Vagina (tissue), 2 donors: ENCODE measurements around the gene LDLRAD3. TPM values are rescaled to one million over a fixed set of nuclear protein-coding genes. Genes with fewer than 3 reads are reported as not detected.

Source experiments
- DNase-seq, 2 donors: peaks; one replicate each; pipeline ENCODE4 v3.0.0-alpha.2; 2017; ENCODE audit errors: extremely low spot score in 2 of 2
- H3K27ac ChIP-seq: fragments of 200-600 bp; sonication (generic); one replicate; pipeline ENCODE4 v1.5.1; 2019
- H3K27me3 ChIP-seq: fragments of 200-600 bp; sonication (generic); one replicate; pipeline ENCODE4 v1.5.1; 2019
- H3K36me3 ChIP-seq, 2 donors: fragments of 200-600 bp; sonication (generic); one replicate each; pipeline ENCODE4 v1.5.1; 2017 to 2019
- H3K4me1 ChIP-seq: fragments of 200-600 bp; sonication (generic); one replicate; pipeline ENCODE4 v1.5.1; 2019
- H3K4me3 ChIP-seq, 2 donors: fragments of 200-600 bp; sonication (generic); 1 replicate in 1 of 2; 2 replicates in 1 of 2; pipeline ENCODE4 v1.5.1; 2016 to 2019
- H3K9me3 ChIP-seq: fragments of 200-600 bp; sonication (generic); one replicate; pipeline ENCODE4 v1.5.1; 2019
- CTCF ChIP-seq, 3 experiments: fragments of 450-650 bp in 2 of 3; fragments of 200-600 bp in 1 of 3; sonication (generic) in 1 of 3; IDR thresholded peaks; one replicate each; pipeline ENCODE4 v1.5.1; 2017 to 2019; ENCODE audit warnings: antibody characterized with exemption in 3 of 3, mild to moderate bottlenecking in 2 of 3, moderate library complexity in 2 of 3
- POLR2A ChIP-seq, 2 donors: fragments of 450-650 bp; IDR thresholded peaks; one replicate each; pipeline ENCODE4 v1.6.1; 2017; ENCODE audit warnings: antibody characterized with exemption in 2 of 2, mild to moderate bottlenecking in 2 of 2, moderate library complexity in 2 of 2
- POLR2AphosphoS5 ChIP-seq, 2 donors: sonication (generic); formaldehyde crosslinking; IDR thresholded peaks; one replicate each; pipeline ENCODE4 v1.9.0; 2017; ENCODE audit warnings: antibody characterized with exemption in 2 of 2, mild to moderate bottlenecking in 2 of 2, low read depth in 1 of 2; ENCODE audit not compliant: insufficient read depth in 1 of 2
- intact Hi-C: fragments of 100-400 bp; cut with DNase I; formaldehyde crosslinking; loops from one replicate; pipeline ENCODE4 v1.15.1; 2023
- total RNA-seq: library from RNA; depleted of rRNA; stranded (reverse); fragments of >200 nt; gene quantifications from one replicate; pipeline ENCODE4 v1.2.3, GENCODE V29; 2016

Gene LDLRAD3
- total RNA-seq, 1 donor from 2014 or later, result 34.4 TPM

- no peak for TF ChIP-seq POLR2AphosphoS5 (IDR thresholded peaks at IDR 0.05; ENCODE audit: insufficient read depth in 1 of 2, low read depth in 1 of 2)
- no peak for TF ChIP-seq CTCF (IDR thresholded peaks at IDR 0.05)
- no peak for TF ChIP-seq POLR2A (IDR thresholded peaks at IDR 0.05)
- H3K27me3 ChIP-seq, result no peaks in the 10 kb centered on the region
- no peaks in the 10 kb centered on the region for H3K4me1 ChIP-seq
- no peaks in the 10 kb centered on the region for H3K36me3 ChIP-seq
- no peak overlapping the region for H3K4me3 ChIP-seq
- intact Hi-C loops, result loop anchor here (10.0 kb wide), 2 partner anchors 295 to 525 kb away; partner anchors contain the start of gene FJX1
- no peak overlapping the region for H3K27ac ChIP-seq
- no peak for DNase-seq
- H3K9me3 ChIP-seq, result no peaks in the 10 kb centered on the region
Measured at GRCh38 chr11:36139767-36140166, 195.9 kb downstream of the LDLRAD3 start.

- no peaks in the 10 kb centered on the region for H3K36me3 ChIP-seq
- no peaks in the 10 kb centered on the region for H3K27me3 ChIP-seq
- H3K9me3 ChIP-seq, result no peaks in the 10 kb centered on the region
- no peak for DNase-seq
- no peak overlapping the region for H3K27ac ChIP-seq
- intact Hi-C loops, result no loop called here
- TF ChIP-seq POLR2A (IDR thresholded peaks at IDR 0.05) (no peak), POLR2AphosphoS5 (IDR thresholded peaks at IDR 0.05; ENCODE audit: insufficient read depth in 1 of 2, low read depth in 1 of 2) (no peak), CTCF (IDR thresholded peaks at IDR 0.05) (no peak)
- H3K4me3 ChIP-seq, result no peak overlapping the region
- H3K4me1 ChIP-seq, result no peaks in the 10 kb centered on the region
Measured at GRCh38 chr11:36141196-36141953, 197.5 kb downstream of the LDLRAD3 start.

- no peaks in the 10 kb centered on the region for H3K36me3 ChIP-seq
- TF ChIP-seq POLR2AphosphoS5 (IDR thresholded peaks at IDR 0.05; ENCODE audit: insufficient read depth in 1 of 2, low read depth in 1 of 2) (no peak), POLR2A (IDR thresholded peaks at IDR 0.05) (no peak), CTCF (IDR thresholded peaks at IDR 0.05) (no peak)
- no peaks in the 10 kb centered on the region for H3K4me1 ChIP-seq
- H3K27me3 ChIP-seq, result no peaks in the 10 kb centered on the region
- no peaks in the 10 kb centered on the region for H3K9me3 ChIP-seq
- H3K27ac ChIP-seq, result no peak overlapping the region
- H3K4me3 ChIP-seq, result no peak overlapping the region
- no peak for DNase-seq
- intact Hi-C loops, result no loop called here
Measured at GRCh38 chr11:36141956-36142355, 198.1 kb downstream of the LDLRAD3 start.

- H3K4me3 ChIP-seq, result no peak overlapping the region
- no peak for TF ChIP-seq CTCF (IDR thresholded peaks at IDR 0.05)
- TF ChIP-seq POLR2A (IDR thresholded peaks at IDR 0.05), result no peak
- no peak for TF ChIP-seq POLR2AphosphoS5 (IDR thresholded peaks at IDR 0.05; ENCODE audit: insufficient read depth in 1 of 2, low read depth in 1 of 2)
- H3K4me1 ChIP-seq, result no peaks in the 10 kb centered on the region
- DNase-seq, result no peak
- intact Hi-C loops, result no loop called here
- no peaks in the 10 kb centered on the region for H3K36me3 ChIP-seq
- no peak overlapping the region for H3K27ac ChIP-seq
- no peaks in the 10 kb centered on the region for H3K27me3 ChIP-seq
- no peaks in the 10 kb centered on the region for H3K9me3 ChIP-seq
Measured at GRCh38 chr11:36142439-36142838, 198.6 kb downstream of the LDLRAD3 start.

- intact Hi-C loops, result no loop called here
- Histone ChIP-seq H3K4me1 (no peaks in the 10 kb centered on the region), H3K27me3 (no peaks in the 10 kb centered on the region), H3K27ac (no peak overlapping the region), H3K9me3 (no peaks in the 10 kb centered on the region), H3K36me3 (no peaks in the 10 kb centered on the region), H3K4me3 (no peak overlapping the region)
- no peak for DNase-seq
- TF ChIP-seq CTCF (IDR thresholded peaks at IDR 0.05), result no peak
Measured at GRCh38 chr11:36142879-36143278, 199.0 kb downstream of the LDLRAD3 start.
